ENCODE data around the gene PAX4. TPM values are rescaled to one million over a fixed set of nuclear protein-coding genes. Genes with fewer than 3 reads are reported as not detected.

Gene PAX4
- total and polyA plus RNA-seq, 2 of the 4 experiments (the other 2 are of a cell fraction), result not detected

DNA sequence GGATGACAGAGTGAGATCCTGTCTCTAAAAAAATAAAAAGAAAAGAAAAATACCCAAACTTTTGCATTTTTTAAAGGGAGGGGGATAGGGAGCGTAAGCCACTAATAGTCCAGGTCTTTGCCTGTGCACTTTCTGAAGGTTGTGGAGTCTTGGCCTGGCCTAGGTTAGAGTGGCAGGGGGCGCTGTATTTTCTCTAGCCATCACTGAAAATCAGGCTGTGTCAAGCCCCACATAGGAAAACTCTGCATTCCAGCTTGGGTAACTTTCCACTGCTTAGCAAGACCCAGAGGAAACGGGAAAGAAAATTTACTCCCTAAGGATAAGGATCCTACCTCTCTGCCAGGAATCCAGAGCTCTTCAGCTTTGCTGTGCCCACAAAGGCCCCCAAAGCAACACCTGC, 10.5 kb upstream of the PAX4 start:
- no peak overlapping the region for H3K27ac ChIP-seq (ENCODE audit: insufficient read depth, low read length)
- H3K9me1 ChIP-seq (ENCODE audit: insufficient read depth, low read length), result no peaks in the 10 kb centered on the region
- no peak overlapping the region for H3K4me3 ChIP-seq (ENCODE audit: insufficient read depth, low read depth, low read length)
- dilution Hi-C loops (cut with HindIII; ENCODE audit: low sequenced_read_pairs, unreplicated experiment), result no loop called here
- H2AK9ac ChIP-seq (replicated peaks; ENCODE audit: low read depth, low read length, poor library complexity), result no peak overlapping the region
- H3K56ac ChIP-seq (ENCODE audit: extremely low read depth, insufficient read depth, low read length), result no peak overlapping the region
- no peaks in the 10 kb centered on the region for H3K36me3 ChIP-seq (ENCODE audit: control insufficient read depth, insufficient read depth, low read length)
- no peak overlapping the region for H2BK20ac ChIP-seq (ENCODE audit: low read depth, low read length)
- no peak overlapping the region for H2AK5ac ChIP-seq (ENCODE audit: low read depth, low read length)
- no peak overlapping the region for H3K4me2 ChIP-seq (ENCODE audit: low read depth, low read length)
- no peaks in the 10 kb centered on the region for H4K20me1 ChIP-seq (ENCODE audit: insufficient read depth, low read length)
- H2AFZ ChIP-seq (replicated peaks; ENCODE audit: low read length, poor library complexity), result no peak overlapping the region
- no TSS peak for BruUV-seq (replicated peaks)
- peaks cover 4% of the 10 kb centered on the region; the same call in 1 of the 2 replicates for H3K27me3 ChIP-seq (ENCODE audit: control insufficient read depth, insufficient read depth, low read length)
- H3K23ac ChIP-seq (ENCODE audit: low read depth, low read length), result no peak overlapping the region
- DNase-seq (no peak), ATAC-seq (ENCODE audit: low read depth) (no peak)
- CTCF ChIA-PET, result interaction anchor here (0.8 to 1.1 kb wide), 3 partner anchors 36 to 79 kb away, joined by 3 to 8 read pairs (median 3); no protein-coding TSS in a partner anchor
- H3K79me1 ChIP-seq (ENCODE audit: low read depth in 1 of 2, low read length in 2 of 2), result no peaks in the 10 kb centered on the region
- H3K9me3 ChIP-seq (ENCODE audit: control insufficient read depth, insufficient read depth, low read length), result no peaks in the 10 kb centered on the region
- H4K91ac ChIP-seq (ENCODE audit: insufficient read depth, low read depth, low read length), result no peak overlapping the region
- no peak overlapping the region for H2BK5ac ChIP-seq (ENCODE audit: low read depth, low read length, poor library complexity, severe bottlenecking)
- in situ Hi-C loops (cut with MboI; ENCODE audit: low sequenced_read_pairs), result no loop called here
- H3K4ac ChIP-seq (ENCODE audit: low read depth, low read length), result no peak overlapping the region
- no CpG with 5 or more reads among the region's 3 CpGs for WGBS, 2 experiments (ENCODE audit: extremely low coverage in 2 of 2, insufficient read length in 1 of 2)
- POLR2A ChIA-PET (ENCODE audit: unreplicated experiment), result no interaction called here
- H2BK15ac ChIP-seq (ENCODE audit: low read depth, low read length), result no peak overlapping the region
- H3K14ac ChIP-seq (replicated peaks; ENCODE audit: low read depth, low read length), result no peak overlapping the region
- no peak overlapping the region for H2BK120ac ChIP-seq (ENCODE audit: low read depth, low read length)
- no peak for TF ChIP-seq BHLHE40 (IDR thresholded peaks at IDR 0.05; ENCODE audit: low read depth, low read length)
- TF ChIP-seq CHD1 (IDR thresholded peaks at IDR 0.05; ENCODE audit: low read depth, low read length), result no peak
- no peak for TF ChIP-seq RCOR1 (IDR thresholded peaks at IDR 0.05; ENCODE audit: insufficient replicate concordance, low read length)
- TF ChIP-seq MXI1 (IDR thresholded peaks at IDR 0.05; ENCODE audit: borderline replicate concordance, low read depth, low read length), result no peak
- TF ChIP-seq NFE2L2 (IDR thresholded peaks at IDR 0.05; ENCODE audit: low read depth, low read length), result no peak
- H3K9ac ChIP-seq (ENCODE audit: low read depth, low read length), result no peak overlapping the region
- H3K18ac ChIP-seq (ENCODE audit: low read depth, low read length), result no peak overlapping the region
- peaks cover 6% of the 10 kb centered on the region for H3K4me1 ChIP-seq (ENCODE audit: control insufficient read depth, insufficient read depth, low read length)
- H4K5ac ChIP-seq (ENCODE audit: low read depth, low read length), result no peak overlapping the region
- intact Hi-C loops (cut with micrococcal nuclease), result no loop called here
- H4K8ac ChIP-seq (ENCODE audit: low read depth in 2 of 2, low read length in 2 of 2), result no peak overlapping the region

Measured in IMR-90 (cell line).